GM10266 (cell line): Measurements from ENCODE around the gene PIEZO1.
A peak's percentile ranks its signal among the peaks of the same experiment; 100 is the strongest.

ENCODE experiments used
- DNase-seq: peaks from one replicate; pipeline ENCODE4 v3.0.0; 2012; ENCODE audit errors: extremely low spot score
- TF ChIP-seq, protein P1 (sequence below): IDR thresholded peaks from 2 replicates; pipeline ENCODE4 v1.5.1; 2012; ENCODE audit warnings: mild to moderate bottlenecking, low read depth; ENCODE audit not compliant: control insufficient read depth, insufficient read depth; ENCODE audit errors: missing control alignments

PIEZO1 gene

DNA sequence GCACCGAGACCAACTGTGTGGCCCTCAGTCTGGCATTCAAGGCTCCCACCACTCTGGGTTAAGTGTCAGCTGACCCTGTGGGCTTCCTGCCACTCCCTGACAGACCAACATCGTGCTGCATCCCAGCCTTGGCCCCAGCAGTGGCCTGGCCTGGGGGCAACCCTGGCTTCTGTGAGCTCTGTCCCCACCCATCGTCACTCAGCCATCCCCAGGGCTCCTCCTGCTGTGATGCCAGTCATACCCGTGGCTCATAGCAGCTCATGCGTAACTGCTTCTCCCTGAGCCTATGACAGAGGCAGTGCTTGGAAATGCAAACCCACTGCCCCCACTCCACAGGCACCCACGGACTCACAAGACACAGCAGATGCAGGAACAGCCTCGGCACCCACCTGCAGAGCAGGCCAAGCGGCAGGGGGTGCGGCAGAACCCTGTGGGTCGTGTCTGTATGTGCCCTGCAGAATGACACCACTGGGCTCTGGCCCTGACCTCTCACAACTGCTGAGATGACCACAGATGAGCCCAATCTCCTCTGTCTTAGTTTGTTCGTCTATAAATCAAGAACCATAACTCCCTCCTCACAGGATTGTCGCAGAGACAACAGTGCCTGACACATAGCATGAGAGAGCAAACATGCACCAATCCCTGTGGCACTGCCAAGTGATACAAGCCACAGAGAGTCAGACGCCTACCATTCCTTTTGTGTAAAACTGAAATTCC, 26.6 kb downstream of the PIEZO1 start:
- no peak for DNase-seq
- TF ChIP-seq, protein P1, sequence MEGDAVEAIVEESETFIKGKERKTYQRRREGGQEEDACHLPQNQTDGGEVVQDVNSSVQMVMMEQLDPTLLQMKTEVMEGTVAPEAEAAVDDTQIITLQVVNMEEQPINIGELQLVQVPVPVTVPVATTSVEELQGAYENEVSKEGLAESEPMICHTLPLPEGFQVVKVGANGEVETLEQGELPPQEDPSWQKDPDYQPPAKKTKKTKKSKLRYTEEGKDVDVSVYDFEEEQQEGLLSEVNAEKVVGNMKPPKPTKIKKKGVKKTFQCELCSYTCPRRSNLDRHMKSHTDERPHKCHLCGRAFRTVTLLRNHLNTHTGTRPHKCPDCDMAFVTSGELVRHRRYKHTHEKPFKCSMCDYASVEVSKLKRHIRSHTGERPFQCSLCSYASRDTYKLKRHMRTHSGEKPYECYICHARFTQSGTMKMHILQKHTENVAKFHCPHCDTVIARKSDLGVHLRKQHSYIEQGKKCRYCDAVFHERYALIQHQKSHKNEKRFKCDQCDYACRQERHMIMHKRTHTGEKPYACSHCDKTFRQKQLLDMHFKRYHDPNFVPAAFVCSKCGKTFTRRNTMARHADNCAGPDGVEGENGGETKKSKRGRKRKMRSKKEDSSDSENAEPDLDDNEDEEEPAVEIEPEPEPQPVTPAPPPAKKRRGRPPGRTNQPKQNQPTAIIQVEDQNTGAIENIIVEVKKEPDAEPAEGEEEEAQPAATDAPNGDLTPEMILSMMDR: no peak

DNA sequence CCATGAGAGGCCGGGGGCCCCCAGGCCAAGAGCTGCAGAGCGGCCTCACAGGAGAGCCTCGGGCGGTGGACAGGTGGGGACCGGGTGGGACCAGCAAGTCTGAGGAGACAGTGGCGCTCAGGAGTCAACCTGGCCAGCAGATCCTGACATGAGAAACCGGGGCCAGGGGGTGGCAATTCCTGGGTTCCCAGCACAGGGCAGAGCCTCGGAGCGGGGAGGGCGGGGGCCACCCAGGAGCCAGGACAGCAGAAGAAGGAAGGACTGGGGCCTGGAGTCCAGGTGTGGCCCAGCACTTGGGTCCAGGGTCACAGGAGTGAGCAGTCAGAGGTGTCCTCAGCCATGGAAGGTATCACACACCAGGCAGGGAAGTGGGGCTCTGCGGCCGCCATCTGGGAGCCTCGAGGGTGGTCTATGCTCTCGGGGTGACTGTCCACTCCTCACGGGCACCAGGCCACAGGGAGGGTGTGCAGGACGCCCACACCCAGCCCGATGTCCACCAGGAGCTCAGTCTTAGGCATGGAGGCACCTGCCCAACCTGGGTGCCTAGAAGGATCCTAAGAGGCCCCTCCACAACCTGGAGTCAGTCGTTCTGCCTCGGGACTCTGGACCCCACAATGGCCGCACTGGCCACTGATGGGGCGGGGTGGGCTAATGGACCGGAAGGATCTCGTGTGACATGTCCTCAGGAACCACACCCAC, 29.1 kb downstream of the PIEZO1 start:
- no peak for DNase-seq
- TF ChIP-seq, protein P1: no peak

DNA sequence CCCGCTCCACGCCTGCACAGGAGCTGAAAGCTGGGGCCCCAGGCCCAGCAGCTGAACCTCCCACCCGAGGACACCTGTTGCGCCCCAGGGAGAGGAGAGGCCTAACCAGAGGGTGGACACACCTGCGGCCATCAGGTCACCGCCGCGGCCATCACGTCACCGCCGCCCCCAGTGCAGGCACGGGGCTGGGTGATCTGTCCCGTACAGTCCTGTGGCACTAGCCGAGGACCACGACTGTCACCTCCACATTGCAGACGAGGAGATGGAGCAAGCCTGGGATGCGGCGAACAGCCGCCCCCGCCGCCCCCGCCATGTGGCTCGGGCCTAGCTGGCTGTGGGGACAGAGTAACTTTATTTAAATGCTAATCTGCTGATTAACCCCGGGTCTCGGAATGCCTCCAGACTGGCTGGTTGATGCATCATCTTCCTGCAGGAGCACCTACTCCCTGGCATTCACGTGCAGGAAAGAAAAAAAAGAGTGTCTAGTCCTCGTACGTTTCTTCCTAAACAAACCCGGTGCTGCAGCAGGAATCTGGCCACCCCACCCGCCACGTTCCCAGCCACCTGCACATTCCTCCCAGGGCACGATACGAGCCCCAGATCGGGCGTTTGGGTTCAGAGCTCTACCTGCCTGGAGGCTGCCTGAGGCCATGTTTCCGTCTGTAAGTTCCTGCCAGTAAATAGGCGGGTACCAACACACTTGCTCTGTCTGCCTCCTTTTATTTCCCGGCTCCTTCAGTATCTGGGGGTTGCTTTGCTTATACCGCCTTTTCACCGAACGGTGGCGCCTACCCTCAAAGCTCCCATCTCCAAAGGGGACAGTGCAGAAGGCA, 29.9 kb downstream of the PIEZO1 start:
- DNase-seq: no peak
- TF ChIP-seq, protein P1: peak; percentile 25

DNA sequence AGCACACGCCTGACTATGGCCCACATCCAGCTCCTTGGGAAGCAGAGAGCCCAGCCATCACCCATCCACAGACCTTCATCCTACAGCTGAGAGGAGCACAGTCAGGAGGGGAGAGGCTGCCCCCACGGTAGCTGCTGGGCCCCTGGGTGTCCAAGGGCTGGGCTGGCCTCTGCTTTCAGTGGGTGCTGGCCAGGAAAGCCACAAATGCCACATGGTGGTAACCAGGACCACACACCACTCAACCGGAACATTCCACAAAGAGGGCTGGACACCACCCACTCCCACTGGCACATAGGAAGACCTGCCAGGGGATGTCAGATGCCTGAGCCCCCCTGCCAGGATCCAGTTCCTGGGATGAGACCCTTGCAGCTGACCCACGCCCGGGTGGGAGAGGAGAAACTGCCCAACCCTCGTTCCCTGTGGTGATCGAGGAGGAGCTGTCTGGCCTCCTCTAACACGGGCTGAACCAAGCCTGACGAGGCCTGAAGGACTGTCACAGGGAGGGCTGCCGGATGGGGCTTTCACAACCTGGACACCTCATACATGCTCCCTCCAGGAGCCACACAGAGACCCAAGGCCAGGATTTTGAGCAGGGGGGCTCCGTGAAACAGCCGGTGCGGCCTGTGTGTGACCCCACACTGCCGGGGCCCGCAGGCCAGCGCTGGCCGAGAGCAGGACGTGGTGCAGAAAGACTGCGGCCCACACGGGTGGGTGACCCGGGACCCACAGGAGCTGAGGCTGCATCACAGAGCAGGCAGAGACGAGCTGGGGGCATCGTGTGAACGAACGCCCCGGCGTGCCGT, 30.7 kb downstream of the PIEZO1 start:
- no peak for DNase-seq
- TF ChIP-seq, protein P1: no peak

DNA sequence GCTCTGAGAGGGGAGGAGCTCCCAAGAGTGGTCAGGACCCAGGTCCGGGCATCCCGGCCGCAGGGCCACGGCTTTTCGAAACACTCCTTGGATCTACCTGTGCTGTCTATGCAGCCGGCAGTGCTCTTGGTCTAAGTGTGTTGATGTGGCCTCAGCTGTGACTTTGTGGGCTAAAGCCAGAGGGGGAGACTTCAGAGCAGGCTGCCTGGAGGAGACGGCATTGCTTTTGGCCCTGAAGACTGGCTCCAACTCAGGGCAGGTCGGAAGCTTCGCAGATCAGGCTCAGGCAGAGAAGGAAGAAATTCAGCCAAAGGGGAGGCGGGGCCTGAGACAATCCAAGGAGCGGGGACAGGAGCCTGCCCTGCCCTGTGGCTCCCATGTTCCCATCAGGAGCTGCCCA, 31.4 kb downstream of the PIEZO1 start:
- TF ChIP-seq, protein P1: no peak

DNA sequence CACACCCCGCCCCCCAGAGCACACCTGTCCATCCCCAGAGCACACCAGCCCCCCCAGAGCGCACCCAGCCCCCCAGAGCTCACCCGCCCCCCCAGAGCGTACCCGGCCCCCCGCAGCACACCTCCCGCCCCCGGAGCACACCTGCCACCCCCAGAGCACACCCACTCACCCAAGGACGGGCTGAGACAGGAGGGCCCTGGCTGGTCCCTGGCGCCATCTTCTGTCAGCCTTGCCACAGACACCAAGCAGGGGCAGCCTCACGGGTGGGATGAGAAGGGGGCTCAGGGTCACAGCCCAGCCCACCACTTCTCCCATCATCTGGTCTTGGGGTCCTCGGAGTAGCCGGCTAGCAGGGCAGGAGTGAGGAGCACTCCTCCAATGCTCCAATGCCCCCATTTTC, 31.8 kb downstream of the PIEZO1 start:
- no peak for DNase-seq
- TF ChIP-seq, protein P1: peak; percentile 20

More for the DNA sequence above, 31.4 kb downstream of the PIEZO1 start:
- no peak for DNase-seq
